A549 treated with AZD9567 at 1 μM for 4 hours (cell line): ENCODE data around the gene TIMM29. TPM values are rescaled to one million over a fixed set of nuclear protein-coding genes. Genes with fewer than 3 reads are reported as not detected.

Experiments
- total RNA-seq: library from RNA; stranded (reverse); fragments of 200-300 nt; extraction: Qiagen RNA extraction; gene quantifications from 5 replicates; pipeline ENCODE4 v1.2.3, GENCODE V29; 2022; ENCODE audit not compliant: insufficient read depth

TIMM29 gene
- total RNA-seq, result 9.3 to 20.1 TPM (median 18.5 TPM) in 5 replicates

DNA sequence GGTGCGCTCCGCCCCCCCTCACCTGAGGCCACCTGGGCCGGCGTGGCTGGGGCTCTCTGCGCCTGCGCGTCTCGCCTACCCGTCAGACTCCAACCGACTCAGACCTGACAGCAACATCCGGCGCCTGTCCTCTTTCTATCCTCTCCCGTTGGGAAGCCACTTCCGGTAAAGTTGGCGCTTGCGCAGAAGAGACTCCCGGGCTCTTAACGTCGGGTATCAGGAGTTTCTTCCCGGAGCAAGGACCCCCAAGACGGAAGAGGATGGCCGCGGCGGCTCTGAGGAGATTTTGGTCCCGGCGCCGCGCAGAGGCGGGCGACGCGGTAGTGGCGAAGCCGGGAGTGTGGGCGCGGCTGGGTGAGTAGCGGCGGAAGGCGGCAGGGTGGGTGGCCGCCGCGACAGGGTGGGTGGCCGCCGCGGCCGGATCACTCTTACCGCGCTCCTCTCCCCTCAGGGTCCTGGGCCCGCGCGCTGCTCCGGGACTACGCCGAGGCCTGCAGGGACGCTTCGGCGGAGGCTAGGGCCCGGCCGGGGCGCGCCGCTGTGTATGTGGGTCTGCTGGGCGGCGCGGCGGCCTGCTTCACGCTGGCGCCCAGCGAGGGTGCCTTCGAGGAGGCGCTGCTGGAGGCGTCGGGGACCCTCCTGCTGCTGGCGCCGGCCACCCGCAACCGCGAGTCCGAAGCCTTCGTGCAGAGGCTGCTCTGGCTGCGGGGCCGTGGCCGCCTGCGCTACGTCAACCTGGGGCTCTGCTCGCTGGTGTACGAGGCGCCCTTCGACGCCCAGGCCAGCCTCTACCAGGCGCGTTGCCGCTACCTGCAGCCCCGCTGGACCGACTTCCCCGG lies at the start of gene TIMM29, which contains the start of gene YIPF2:
TSS of gene TIMM29 (plus strand) at position 249 of the 839 bp plus-strand sequence. CDS start at position 261, 12 bp downstream.
TSS of gene YIPF2 (minus strand) at position 77 of the 839 bp plus-strand sequence. CDS start 229 bp downstream, outside the sequence.

DNA sequence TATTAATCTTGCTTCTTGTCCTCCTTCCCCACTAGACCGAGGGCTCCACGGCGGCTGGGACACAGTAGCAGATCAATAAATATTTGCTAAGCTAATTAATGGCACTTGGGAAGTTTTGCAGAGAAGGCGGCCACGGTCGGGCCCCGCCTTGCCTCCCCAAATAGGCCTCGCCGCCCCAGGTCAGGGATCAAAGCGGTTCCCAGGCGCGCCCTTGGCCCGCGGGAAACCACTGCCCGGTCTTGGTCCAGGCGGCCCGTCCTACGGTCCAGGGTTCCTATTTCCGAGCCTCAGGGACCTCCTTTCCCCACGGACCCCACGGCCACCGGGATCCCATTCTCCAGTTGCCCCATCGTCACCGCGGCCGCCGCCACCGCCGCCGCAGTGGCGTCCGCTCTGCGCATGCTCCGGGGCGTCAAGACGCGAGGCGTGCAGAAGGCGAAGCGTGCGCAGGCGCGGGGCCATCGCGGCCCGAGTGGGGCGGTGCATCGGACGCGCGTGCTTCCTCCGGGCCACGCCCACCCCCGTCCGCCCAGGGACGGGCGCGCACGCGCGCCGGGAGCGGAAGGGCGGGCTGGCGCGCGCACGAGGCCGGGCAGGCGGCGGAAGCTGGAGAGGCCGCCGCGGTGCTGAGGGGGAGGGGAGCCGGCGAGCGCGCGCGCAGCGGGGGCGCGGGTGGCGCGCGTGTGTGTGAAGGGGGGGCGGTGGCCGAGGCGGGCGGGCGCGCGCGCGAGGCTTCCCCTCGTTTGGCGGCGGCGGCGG lies 31.9 kb downstream of the TIMM29 start, which contains the start of gene SMARCA4:
TSS of gene SMARCA4 (plus strand) at position 717 of the 759 bp plus-strand sequence. CDS start 23,122 bp downstream, outside the sequence.

Other genes with a start within 250 kb of the TIMM29 start
- gene QTRT1, start 227.4 kb upstream of the TIMM29 start, total RNA-seq, result 34.5 to 41.7 TPM (median 37.3 TPM) in 5 replicates
- 47.4 to 60.0 TPM (median 56.2 TPM) in 5 replicates for gene DNM2, start 210.7 kb upstream of the TIMM29 start, total RNA-seq
- 30.1 to 34.4 TPM (median 32.3 TPM) in 5 replicates for gene TMED1, start 92.6 kb upstream of the TIMM29 start, total RNA-seq
- gene C19orf38, start 80.4 kb upstream of the TIMM29 start, total RNA-seq, result 0.10 to 0.21 TPM (median 0.15 TPM) in 4 of 5 replicates, not detected in the other
- gene CARM1, start 57.3 kb upstream of the TIMM29 start, total RNA-seq, result 35.4 to 49.5 TPM (median 45.5 TPM) in 5 replicates
- gene YIPF2, start 172 bp upstream of the TIMM29 start, total RNA-seq, result 8.1 to 21.5 TPM (median 19.2 TPM) in 5 replicates
- gene SMARCA4, start 32.2 kb downstream of the TIMM29 start, total RNA-seq, result 9.4 to 11.6 TPM (median 10.2 TPM) in 5 replicates
- 16.4 to 33.1 TPM (median 26.7 TPM) in 5 replicates for gene LDLR, start 160.7 kb downstream of the TIMM29 start, total RNA-seq
- gene SPC24, start 227.0 kb downstream of the TIMM29 start, total RNA-seq, result 13.8 to 31.2 TPM (median 16.8 TPM) in 5 replicates